ENCODE measurements around the gene PGGHG. TPM values are rescaled to one million over a fixed set of nuclear protein-coding genes. Genes with fewer than 3 reads are reported as not detected.

Gene PGGHG
- total RNA-seq, 1 donor from 2014 or later, result 32.5 TPM

DNA sequence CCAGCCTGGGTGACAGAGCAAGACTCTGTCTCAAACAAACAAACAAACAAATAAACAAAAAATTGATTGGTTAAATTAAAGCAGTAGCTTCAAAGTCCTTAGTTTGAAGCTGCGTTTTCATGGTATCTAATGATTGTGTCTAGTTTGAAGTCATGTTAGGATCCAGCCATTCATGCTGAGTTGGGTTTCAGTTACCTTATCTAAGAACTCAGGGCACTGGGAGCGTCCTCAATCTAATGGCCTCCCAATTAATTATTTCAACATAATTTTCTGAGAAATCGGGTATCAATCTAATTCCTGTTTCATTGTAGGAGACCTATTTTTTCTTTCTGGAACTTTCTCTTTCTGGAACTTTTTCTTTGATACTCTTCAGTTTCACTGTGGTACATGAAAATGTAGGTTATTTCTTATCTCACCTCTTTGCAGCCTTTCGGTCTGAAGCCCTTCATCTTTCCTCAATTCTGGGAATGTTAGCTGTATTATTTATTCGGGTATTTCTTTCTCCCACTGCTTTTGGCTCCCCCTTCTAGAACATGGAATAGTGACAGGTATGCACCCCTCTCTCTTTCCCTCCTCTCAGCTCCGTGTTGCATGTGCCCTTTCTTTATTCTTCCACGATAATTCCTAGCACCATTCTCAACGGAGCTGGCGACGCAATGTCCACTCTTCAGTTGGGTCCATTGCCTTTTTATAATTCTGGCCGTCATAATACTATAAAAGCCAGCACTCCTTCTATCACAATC, 56.1 kb downstream of the PGGHG start:
- no peak for DNase-seq (ENCODE audit: extremely low spot score, unreplicated experiment)
- no peaks in the 10 kb centered on the region for H3K9me3 Mint-ChIP-seq
- H3K27ac Mint-ChIP-seq, result no peak overlapping the region
- TF ChIP-seq, protein P1, sequence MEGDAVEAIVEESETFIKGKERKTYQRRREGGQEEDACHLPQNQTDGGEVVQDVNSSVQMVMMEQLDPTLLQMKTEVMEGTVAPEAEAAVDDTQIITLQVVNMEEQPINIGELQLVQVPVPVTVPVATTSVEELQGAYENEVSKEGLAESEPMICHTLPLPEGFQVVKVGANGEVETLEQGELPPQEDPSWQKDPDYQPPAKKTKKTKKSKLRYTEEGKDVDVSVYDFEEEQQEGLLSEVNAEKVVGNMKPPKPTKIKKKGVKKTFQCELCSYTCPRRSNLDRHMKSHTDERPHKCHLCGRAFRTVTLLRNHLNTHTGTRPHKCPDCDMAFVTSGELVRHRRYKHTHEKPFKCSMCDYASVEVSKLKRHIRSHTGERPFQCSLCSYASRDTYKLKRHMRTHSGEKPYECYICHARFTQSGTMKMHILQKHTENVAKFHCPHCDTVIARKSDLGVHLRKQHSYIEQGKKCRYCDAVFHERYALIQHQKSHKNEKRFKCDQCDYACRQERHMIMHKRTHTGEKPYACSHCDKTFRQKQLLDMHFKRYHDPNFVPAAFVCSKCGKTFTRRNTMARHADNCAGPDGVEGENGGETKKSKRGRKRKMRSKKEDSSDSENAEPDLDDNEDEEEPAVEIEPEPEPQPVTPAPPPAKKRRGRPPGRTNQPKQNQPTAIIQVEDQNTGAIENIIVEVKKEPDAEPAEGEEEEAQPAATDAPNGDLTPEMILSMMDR (conservative IDR thresholded peaks at IDR 0.05), result no peak
- peaks cover 5% of the 10 kb centered on the region for H3K4me1 Mint-ChIP-seq (ENCODE audit: unreplicated experiment)
- H3K36me3 Mint-ChIP-seq, result no peaks in the 10 kb centered on the region
- peaks cover 3% of the 10 kb centered on the region for H3K27me3 Mint-ChIP-seq
- H3K4me3 Mint-ChIP-seq, result no peak overlapping the region

Other genes with a start within 250 kb of the PGGHG start
- gene SCGB1C1, start 96.0 kb upstream of the PGGHG start, total RNA-seq (ENCODE audit: low replicate concordance), result not detected in 2 replicates
- gene BET1L, start 81.7 kb upstream of the PGGHG start, total RNA-seq (ENCODE audit: low replicate concordance), result 48.4 and 59.5 TPM in 2 replicates
- 106 and 114 TPM in 2 replicates for gene RIC8A, start 81.4 kb upstream of the PGGHG start, total RNA-seq (ENCODE audit: low replicate concordance)
- 18.8 and 33.7 TPM in 2 replicates for gene SIRT3, start 52.8 kb upstream of the PGGHG start, total RNA-seq (ENCODE audit: low replicate concordance)
- 112 and 115 TPM in 2 replicates for gene PSMD13, start 52.1 kb upstream of the PGGHG start, total RNA-seq (ENCODE audit: low replicate concordance)
- gene NLRP6, start 10.7 kb upstream of the PGGHG start, total RNA-seq (ENCODE audit: low replicate concordance), result 0.19 TPM in 1 of 2 replicates, not detected in the other
- not detected in 2 replicates for gene IFITM5, start 10.4 kb downstream of the PGGHG start, total RNA-seq (ENCODE audit: low replicate concordance)
- 109 and 238 TPM in 2 replicates for gene IFITM2, start 18.7 kb downstream of the PGGHG start, total RNA-seq (ENCODE audit: low replicate concordance)
- 34.1 and 192 TPM in 2 replicates for gene IFITM1, start 24.9 kb downstream of the PGGHG start, total RNA-seq (ENCODE audit: low replicate concordance)
- gene IFITM3, start 31.7 kb downstream of the PGGHG start, total RNA-seq (ENCODE audit: low replicate concordance), result 175 and 354 TPM in 2 replicates
- 95.0 and 185 TPM in 2 replicates for gene B4GALNT4, start 80.4 kb downstream of the PGGHG start, total RNA-seq (ENCODE audit: low replicate concordance)
- 51.6 and 156 TPM in 2 replicates for gene PKP3, start 105.1 kb downstream of the PGGHG start, total RNA-seq (ENCODE audit: low replicate concordance)
- 36.2 and 44.0 TPM in 2 replicates for gene SIGIRR, start 125.9 kb downstream of the PGGHG start, total RNA-seq (ENCODE audit: low replicate concordance)
- gene ANO9, start 152.9 kb downstream of the PGGHG start, total RNA-seq (ENCODE audit: low replicate concordance), result 25.3 and 66.6 TPM in 2 replicates
- 33.6 and 46.9 TPM in 2 replicates for gene PTDSS2, start 161.2 kb downstream of the PGGHG start, total RNA-seq (ENCODE audit: low replicate concordance)
- gene RNH1, start 218.1 kb downstream of the PGGHG start, total RNA-seq (ENCODE audit: low replicate concordance), result 84.5 and 128 TPM in 2 replicates
- gene HRAS, start 246.4 kb downstream of the PGGHG start, total RNA-seq (ENCODE audit: low replicate concordance), result 54.6 and 63.1 TPM in 2 replicates
- gene LRRC56, start 248.4 kb downstream of the PGGHG start, total RNA-seq (ENCODE audit: low replicate concordance), result 1.7 and 1.8 TPM in 2 replicates

Data from type B pancreatic cell (in vitro differentiated cells).